ENCODE data around the gene DGCR2. TPM values are rescaled to one million over a fixed set of nuclear protein-coding genes. Genes with fewer than 3 reads are reported as not detected.
A peak's percentile ranks its signal among the peaks of the same experiment; 100 is the strongest.

Gene DGCR2
- total and polyA plus RNA-seq, 9 donors, result 23.9 to 71.9 (median 59.1) TPM

DNA sequence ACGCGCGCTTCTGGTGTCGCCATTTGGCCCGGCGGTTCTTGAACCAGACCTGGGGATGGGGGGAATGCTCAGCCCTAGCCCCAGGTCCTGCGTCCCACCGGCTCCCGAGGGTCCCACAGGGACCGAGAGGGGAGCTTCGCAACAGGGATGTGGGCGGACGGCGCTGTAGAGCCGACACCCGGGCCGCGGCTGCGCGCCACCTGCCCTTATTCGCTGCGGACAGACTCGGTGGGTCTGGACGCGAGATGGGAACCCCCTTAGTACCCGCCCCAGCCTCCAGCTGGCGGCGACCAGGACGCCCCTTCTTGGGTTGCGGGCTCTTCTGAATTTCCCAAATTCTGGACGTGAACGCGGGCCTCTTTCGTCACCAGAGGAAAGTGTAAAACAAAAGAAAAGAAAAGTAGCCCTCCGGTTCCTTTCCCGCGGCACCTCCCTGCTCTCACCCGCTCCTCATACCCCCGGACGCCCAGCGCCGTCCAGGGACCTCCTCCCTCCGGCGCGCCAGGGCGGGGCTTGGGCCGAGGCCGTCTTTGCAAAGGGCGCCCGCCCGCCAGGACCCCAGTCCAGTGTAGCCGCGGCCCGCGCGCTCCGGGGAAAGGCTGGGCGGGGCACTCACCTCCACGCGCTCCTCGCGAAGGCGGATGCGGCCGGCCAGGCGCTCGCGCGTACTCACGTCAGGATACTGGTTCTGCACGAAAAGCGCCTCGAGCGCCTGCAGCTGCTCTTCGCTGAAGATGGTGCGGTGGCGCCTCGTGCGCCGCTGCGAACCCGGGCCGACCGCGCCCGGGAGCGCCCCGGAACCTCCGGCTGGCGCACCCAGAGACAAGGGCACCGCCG is 27.1 kb upstream of the DGCR2 start:
- no peak for DNase-seq
- no peaks in the 10 kb centered on the region for H3K36me3 ChIP-seq
- intact Hi-C loops (cut with DNase I), result loop anchor here in 1 of 4 donors (2.0 to 5.0 kb wide), 2 partner anchors 20 to 483 kb away; no protein-coding TSS in a partner anchor
- 0 to 1% (median 1%) methylated on average over 82 to 92 of the region's 92 CpGs for WGBS, 3 donors
- H3K27ac ChIP-seq, result no peak overlapping the region
- TF ChIP-seq EP300 (IDR thresholded peaks at IDR 0.05) (no peak), POLR2A (IDR thresholded peaks at IDR 0.05) (no peak)
- TF ChIP-seq, protein P1, sequence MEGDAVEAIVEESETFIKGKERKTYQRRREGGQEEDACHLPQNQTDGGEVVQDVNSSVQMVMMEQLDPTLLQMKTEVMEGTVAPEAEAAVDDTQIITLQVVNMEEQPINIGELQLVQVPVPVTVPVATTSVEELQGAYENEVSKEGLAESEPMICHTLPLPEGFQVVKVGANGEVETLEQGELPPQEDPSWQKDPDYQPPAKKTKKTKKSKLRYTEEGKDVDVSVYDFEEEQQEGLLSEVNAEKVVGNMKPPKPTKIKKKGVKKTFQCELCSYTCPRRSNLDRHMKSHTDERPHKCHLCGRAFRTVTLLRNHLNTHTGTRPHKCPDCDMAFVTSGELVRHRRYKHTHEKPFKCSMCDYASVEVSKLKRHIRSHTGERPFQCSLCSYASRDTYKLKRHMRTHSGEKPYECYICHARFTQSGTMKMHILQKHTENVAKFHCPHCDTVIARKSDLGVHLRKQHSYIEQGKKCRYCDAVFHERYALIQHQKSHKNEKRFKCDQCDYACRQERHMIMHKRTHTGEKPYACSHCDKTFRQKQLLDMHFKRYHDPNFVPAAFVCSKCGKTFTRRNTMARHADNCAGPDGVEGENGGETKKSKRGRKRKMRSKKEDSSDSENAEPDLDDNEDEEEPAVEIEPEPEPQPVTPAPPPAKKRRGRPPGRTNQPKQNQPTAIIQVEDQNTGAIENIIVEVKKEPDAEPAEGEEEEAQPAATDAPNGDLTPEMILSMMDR (IDR thresholded peaks at IDR 0.05), result no peak
- H3K9me3 ChIP-seq, result peaks cover 0 to 4% of the 10 kb centered on the region in 2 donors
- H3K4me3 ChIP-seq, result no peak overlapping the region
- H3K27me3 ChIP-seq, result peaks cover 4% of the 10 kb centered on the region
- H3K4me1 ChIP-seq (ENCODE audit: insufficient read depth), result no peaks in the 10 kb centered on the region

DNA sequence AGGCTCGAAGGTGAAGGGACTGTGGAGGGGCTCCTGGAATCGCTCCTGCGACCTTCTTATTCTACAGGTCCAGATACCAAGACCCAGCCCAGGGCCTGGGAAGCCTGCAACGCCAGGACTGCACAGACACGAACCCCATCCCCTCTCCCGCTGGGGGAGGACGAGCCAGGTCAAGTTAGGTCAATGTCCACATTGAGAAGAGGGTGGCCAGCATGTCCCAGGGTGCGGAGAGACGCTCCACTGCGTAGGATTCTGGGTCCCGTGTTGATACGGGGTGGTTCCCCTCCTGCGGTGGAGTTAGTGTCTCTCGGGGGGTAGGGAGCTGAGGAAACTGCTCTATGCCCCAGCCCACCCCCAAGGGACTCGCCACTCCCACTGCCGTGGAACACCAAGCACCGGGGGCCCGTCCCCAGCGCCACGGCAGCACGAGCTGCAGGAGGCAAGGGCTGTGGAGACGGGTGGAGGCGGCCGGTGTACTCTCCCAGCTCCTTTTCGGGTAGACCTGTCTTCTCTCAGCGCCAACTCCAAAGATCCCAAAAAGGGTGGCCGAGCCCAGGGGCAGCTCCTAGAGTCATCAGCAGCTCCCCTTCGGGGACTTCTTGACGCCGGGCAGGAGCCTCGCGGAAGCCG is 26.3 kb upstream of the DGCR2 start:
- Histone ChIP-seq H3K4me3 (no peak overlapping the region), H3K27me3 (peaks cover 4% of the 10 kb centered on the region), H3K4me1 (ENCODE audit: insufficient read depth) (peaks cover 2% of the 10 kb centered on the region), H3K27ac (no peak overlapping the region), H3K36me3 (no peaks in the 10 kb centered on the region), H3K9me3 (peaks cover 0 to 4% of the 10 kb centered on the region in 2 donors)
- WGBS, 3 donors, result 26 to 39% (median 33%) methylated on average over 30 to 33 of the region's 33 CpGs
- no peak for TF ChIP-seq POLR2A (IDR thresholded peaks at IDR 0.05)
- intact Hi-C loops (cut with DNase I), result loop anchor here in 1 of 4 donors (2.0 to 5.0 kb wide), 2 partner anchors 20 to 484 kb away; no protein-coding TSS in a partner anchor
- peak in 2 of 5 donors; percentile 12 to 25 for DNase-seq

DNA sequence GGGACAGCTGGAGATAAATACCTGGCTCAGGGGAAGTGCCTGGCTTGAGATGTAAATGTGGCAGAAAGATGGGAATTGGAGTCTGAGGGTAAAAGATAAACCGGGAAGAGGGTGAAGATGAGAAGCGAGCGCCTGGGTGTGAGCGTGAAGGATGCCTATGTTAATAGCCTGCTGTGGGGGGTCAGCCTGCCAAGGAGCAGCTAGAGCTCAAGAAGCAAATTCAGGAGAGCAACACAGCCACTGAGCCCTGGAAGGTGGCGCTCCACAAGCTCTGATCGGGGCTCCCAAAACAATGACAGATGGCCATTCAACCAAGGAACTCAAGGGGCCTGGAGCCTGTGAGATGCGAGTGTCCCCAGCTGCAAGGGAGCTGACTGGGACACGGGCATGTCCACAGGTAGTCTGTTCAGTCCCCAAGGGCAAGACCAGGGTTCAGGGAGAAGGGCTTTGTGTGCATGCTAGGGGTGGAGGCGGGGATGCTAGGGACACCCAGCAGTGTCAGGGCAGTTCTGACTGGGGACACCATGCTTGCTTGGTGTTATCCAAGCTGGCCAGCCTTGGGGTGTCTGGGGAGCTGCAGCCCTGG is 25.1 kb upstream of the DGCR2 start:
- H3K27me3 ChIP-seq, result peaks cover 4% of the 10 kb centered on the region
- no peak overlapping the region for H3K4me3 ChIP-seq
- H3K27ac ChIP-seq, result no peak overlapping the region
- H3K9me3 ChIP-seq, result peaks cover 0 to 4% of the 10 kb centered on the region in 2 donors
- no peak for DNase-seq
- intact Hi-C loops (cut with DNase I), result loop anchor here in 1 of 4 donors (5.0 kb wide), 1 partner anchor 485 kb away; no protein-coding TSS in a partner anchor
- WGBS, 3 donors, result 26 to 32% (median 26%) methylated on average over 9 of the region's 9 CpGs
- peaks cover 2% of the 10 kb centered on the region for H3K4me1 ChIP-seq (ENCODE audit: insufficient read depth)
- no peaks in the 10 kb centered on the region for H3K36me3 ChIP-seq
- TF ChIP-seq EP300 (IDR thresholded peaks at IDR 0.05), result no peak
- no peak for TF ChIP-seq POLR2A (IDR thresholded peaks at IDR 0.05)
- TF ChIP-seq, protein P1 (IDR thresholded peaks at IDR 0.05), result no peak

DNA sequence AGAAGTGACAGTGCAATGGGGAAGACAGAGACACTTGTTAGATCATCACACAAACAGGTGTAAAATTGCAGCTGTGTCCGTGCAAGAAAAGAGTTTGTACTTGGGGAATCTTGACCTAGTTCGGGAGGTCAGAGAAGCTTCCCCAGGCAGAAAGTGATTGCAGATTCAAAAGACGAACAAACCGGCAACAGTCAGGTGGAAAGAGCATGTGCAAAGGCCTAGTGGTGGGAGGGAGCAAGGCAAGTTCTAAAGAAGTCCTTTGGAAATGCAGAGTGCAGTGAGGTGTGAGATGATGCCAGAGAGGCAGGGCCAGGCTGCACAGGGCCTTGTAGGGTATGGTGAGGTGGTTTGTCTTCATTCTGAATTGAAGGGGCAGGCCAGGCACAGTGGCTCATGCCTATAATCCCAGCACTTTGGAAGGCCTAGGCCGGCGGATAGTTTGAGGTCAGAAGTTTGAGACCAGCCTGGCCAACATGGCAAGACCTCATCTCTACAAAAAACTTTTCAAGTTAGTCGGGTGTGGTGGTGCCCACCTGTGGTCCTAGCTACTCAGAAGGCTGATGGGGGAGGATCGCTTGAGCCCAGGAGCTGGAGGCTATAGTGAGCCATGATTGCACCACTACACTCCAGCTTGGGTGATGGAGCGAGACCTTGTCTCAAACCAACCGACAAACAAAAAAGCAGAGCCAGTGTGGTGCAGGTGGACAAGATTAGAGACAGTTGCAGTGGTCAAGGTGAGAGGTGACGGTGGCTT is 24.2 kb upstream of the DGCR2 start:
- H3K27ac ChIP-seq, result no peak overlapping the region
- H3K4me1 ChIP-seq (ENCODE audit: insufficient read depth), result peaks cover 2% of the 10 kb centered on the region
- no peak for DNase-seq
- peaks cover 4% of the 10 kb centered on the region for H3K27me3 ChIP-seq
- 72 to 81% (median 74%) methylated on average over 11 of the region's 11 CpGs for WGBS, 3 donors
- peaks cover 0 to under 1% of the 10 kb centered on the region in 2 donors for H3K9me3 ChIP-seq
- no peaks in the 10 kb centered on the region for H3K36me3 ChIP-seq
- intact Hi-C loops (cut with DNase I), result loop anchor here in 1 of 4 donors (5.0 kb wide), 1 partner anchor 486 kb away; no protein-coding TSS in a partner anchor
- TF ChIP-seq EP300 (IDR thresholded peaks at IDR 0.05) (no peak), POLR2A (IDR thresholded peaks at IDR 0.05) (no peak)
- TF ChIP-seq, protein P1 (IDR thresholded peaks at IDR 0.05), result no peak
- no peak overlapping the region for H3K4me3 ChIP-seq
